PC-3 (cell line): ENCODE results near the gene YWHAG. TPM values are rescaled to one million over a fixed set of nuclear protein-coding genes. Genes with fewer than 3 reads are reported as not detected.

Source experiments
- ATAC-seq: fragments of 200-7000 bp; cut with Tn5 transposase; 2 replicates; pipeline ENCODE4 v1.9.1; 2020; ENCODE audit warnings: mild to moderate bottlenecking, moderate library complexity
- BruUV-seq: library from RNA; stranded (reverse); fragments of 400-500 nt; replicated peaks from 2 replicates; lab custom pipeline; 2021; lab: Mats Ljungman, UMichigan
- CTCF ChIA-PET: fragments of 300-600 bp; sonication (Branson Sonifier 250); formaldehyde crosslinking; loops from one replicate; lab custom pipeline; 2022; ENCODE audit warnings: antibody characterized with exemption; lab: Charles Lee
- POLR2A ChIA-PET: fragments of 300-600 bp; sonication (Branson Sonifier 250); formaldehyde crosslinking; loops from one replicate; lab custom pipeline; 2022; ENCODE audit warnings: antibody characterized with exemption; ENCODE audit not compliant: unreplicated experiment; lab: Charles Lee
- DNase-seq: peaks from one replicate; pipeline ENCODE4 v3.0.0-alpha.2; 2015
- H2AFZ ChIP-seq: fragments of 300-600 bp; sonication (generic); 2 replicates; pipeline ENCODE4 v1.6.0; 2016; ENCODE audit warnings: antibody characterized with exemption, low read length
- H3F3A ChIP-seq: fragments of 300-600 bp; sonication (generic); one replicate; pipeline ENCODE4 v1.6.0; 2017; ENCODE audit warnings: antibody characterized with exemption, low read length, control low read depth, mild to moderate bottlenecking; ENCODE audit not compliant: unreplicated experiment
- H3K27ac ChIP-seq: fragments of 300-600 bp; sonication (generic); 2 replicates; pipeline ENCODE4 v1.5.1; 2016; ENCODE audit warnings: mild to moderate bottlenecking, low read length
- H3K27me3 ChIP-seq: fragments of 300-600 bp; sonication (generic); 2 replicates; pipeline ENCODE4 v1.6.1; 2016; ENCODE audit warnings: low read length, mixed read lengths
- H3K36me3 ChIP-seq: fragments of 300-600 bp; sonication (generic); 2 replicates; pipeline ENCODE4 v1.6.1; 2016; ENCODE audit warnings: low read depth, mixed run types, low read length, mixed read lengths
- H3K4me1 ChIP-seq: fragments of 300-600 bp; sonication (generic); 2 replicates; pipeline ENCODE4 v1.5.1; 2016; ENCODE audit warnings: low read length; ENCODE audit not compliant: insufficient read depth
- H3K4me2 ChIP-seq: fragments of 300-600 bp; sonication (generic); 2 replicates; pipeline ENCODE4 v1.6.0; 2016; ENCODE audit warnings: low read length
- H3K4me3 ChIP-seq: fragments of 300-600 bp; sonication (generic); 2 replicates; pipeline ENCODE4 v1.5.1; 2016; ENCODE audit warnings: mild to moderate bottlenecking, low read length, mixed read lengths
- H3K79me2 ChIP-seq: fragments of 300-600 bp; sonication (generic); 2 replicates; pipeline ENCODE4 v1.6.1; 2017; ENCODE audit warnings: low read length, mixed read lengths
- H3K9ac ChIP-seq: fragments of 300-600 bp; sonication (generic); 2 replicates; pipeline ENCODE4 v1.6.0; 2016; ENCODE audit warnings: mild to moderate bottlenecking, low read length
- H3K9me2 ChIP-seq: fragments of 300-600 bp; sonication (generic); replicated peaks from 2 replicates; pipeline ENCODE4 v1.6.1; 2016; ENCODE audit warnings: mixed run types, low read length, mixed read lengths
- H3K9me3 ChIP-seq: fragments of 300-600 bp; sonication (generic); 2 replicates; pipeline ENCODE4 v1.6.1; 2016; ENCODE audit warnings: low read length, mixed read lengths
- H4K20me1 ChIP-seq: fragments of 300-600 bp; sonication (generic); 2 replicates; pipeline ENCODE4 v1.6.1; 2016; ENCODE audit warnings: low read length, mixed read lengths
- EZH2 ChIP-seq: fragments of 300-600 bp; sonication (generic); IDR thresholded peaks from one replicate; pipeline ENCODE4 v1.6.1; 2017; ENCODE audit warnings: antibody characterized with exemption, mild to moderate bottlenecking, low read length; ENCODE audit not compliant: unreplicated experiment
- EZH2phosphoT487 ChIP-seq: fragments of 300-600 bp; sonication (generic); IDR thresholded peaks from 2 replicates; pipeline ENCODE4 v1.6.1; 2018; ENCODE audit warnings: mild to moderate bottlenecking, antibody characterized with exemption, low read length, borderline replicate concordance
- intact Hi-C: fragments of 100-400 bp; cut with micrococcal nuclease; formaldehyde crosslinking; loops from 2 replicates; pipeline ENCODE4 v1.9.0; 2023
- total RNA-seq: library from RNA; depleted of rRNA; stranded (reverse); fragments of >200 nt; gene quantifications from 2 replicates; pipeline ENCODE4 v1.2.3, GENCODE V29; 2014
- TF ChIP-seq, protein P1 (sequence below): fragments of 300-600 bp; sonication (generic); conservative IDR thresholded peaks from 2 replicates; pipeline ENCODE4 v1.5.1; 2017; ENCODE audit warnings: antibody characterized with exemption, low read depth, mild to moderate bottlenecking, low read length

YWHAG gene
- total RNA-seq, 1 experiment from 2014 or later: 42.2 TPM

DNA sequence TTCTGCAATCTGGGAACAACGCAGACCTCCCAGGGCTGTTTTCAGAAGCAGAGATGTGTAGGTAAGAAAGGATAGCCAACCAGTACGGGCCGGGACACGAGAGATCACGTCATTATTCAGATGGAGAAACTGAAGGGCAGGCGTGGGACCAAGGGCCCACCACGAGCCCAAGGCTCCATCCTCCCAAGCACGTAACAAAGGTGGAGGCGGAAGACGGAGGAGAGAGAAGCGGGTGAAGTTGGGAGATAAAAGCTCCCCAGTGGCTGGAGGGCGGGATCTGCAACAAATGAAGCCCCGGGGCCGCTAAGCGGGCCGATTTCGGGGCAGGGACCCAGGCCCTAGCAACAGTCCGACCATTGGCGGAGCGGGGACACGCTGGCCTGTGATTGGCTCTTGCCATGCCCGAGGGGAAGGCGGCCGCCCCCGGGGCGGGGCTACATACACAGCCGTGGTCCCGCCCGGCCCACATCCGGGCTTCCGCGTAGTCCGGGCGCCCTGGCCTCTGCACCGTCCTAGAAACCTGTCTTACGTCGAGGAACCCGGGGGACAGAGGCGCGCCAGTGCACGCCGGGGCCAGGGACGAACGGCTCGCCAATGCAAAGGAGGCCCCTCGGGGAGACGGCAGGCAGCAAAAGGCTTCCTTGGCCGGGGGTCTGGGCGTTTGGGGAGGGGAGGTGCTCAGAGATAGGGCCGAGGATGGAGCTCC is 40.9 kb downstream of the YWHAG start:
- no peaks in the 10 kb centered on the region for H3K9me2 ChIP-seq
- H3K4me2 ChIP-seq: peak overlapping the region; percentile 79
- BruUV-seq: no TSS peak
- H3K79me2 ChIP-seq: no peaks in the 10 kb centered on the region
- peaks cover 7% of the 10 kb centered on the region for H3F3A ChIP-seq
- TF ChIP-seq EZH2 (no peak), EZH2phosphoT487 (no peak)
- TF ChIP-seq, protein P1, sequence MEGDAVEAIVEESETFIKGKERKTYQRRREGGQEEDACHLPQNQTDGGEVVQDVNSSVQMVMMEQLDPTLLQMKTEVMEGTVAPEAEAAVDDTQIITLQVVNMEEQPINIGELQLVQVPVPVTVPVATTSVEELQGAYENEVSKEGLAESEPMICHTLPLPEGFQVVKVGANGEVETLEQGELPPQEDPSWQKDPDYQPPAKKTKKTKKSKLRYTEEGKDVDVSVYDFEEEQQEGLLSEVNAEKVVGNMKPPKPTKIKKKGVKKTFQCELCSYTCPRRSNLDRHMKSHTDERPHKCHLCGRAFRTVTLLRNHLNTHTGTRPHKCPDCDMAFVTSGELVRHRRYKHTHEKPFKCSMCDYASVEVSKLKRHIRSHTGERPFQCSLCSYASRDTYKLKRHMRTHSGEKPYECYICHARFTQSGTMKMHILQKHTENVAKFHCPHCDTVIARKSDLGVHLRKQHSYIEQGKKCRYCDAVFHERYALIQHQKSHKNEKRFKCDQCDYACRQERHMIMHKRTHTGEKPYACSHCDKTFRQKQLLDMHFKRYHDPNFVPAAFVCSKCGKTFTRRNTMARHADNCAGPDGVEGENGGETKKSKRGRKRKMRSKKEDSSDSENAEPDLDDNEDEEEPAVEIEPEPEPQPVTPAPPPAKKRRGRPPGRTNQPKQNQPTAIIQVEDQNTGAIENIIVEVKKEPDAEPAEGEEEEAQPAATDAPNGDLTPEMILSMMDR: no peak
- H3K4me3 ChIP-seq: peak overlapping the region; percentile 75
- ATAC-seq (peak; percentile 91), DNase-seq (peak; percentile 96)
- H3K36me3 ChIP-seq: no peaks in the 10 kb centered on the region; the same call in 1 of the 2 replicates
- ChIA-PET POLR2A (interaction anchor here (0.5 to 0.7 kb wide), 3 partner anchors 94 to 254 kb away, joined by 3 to 8 read pairs (median 6); no protein-coding TSS in a partner anchor), CTCF (interaction anchor here (0.7 to 1.1 kb wide), 2 partner anchors 23 to 42 kb away, joined by 3 read pairs; no protein-coding TSS in a partner anchor)
- intact Hi-C loops: loop anchor here (1.0 kb wide), 2 partner anchors 27 to 41 kb away; no protein-coding TSS in a partner anchor
- H3K27ac ChIP-seq: peak overlapping the region; percentile 48
- no peaks in the 10 kb centered on the region for H3K9me3 ChIP-seq
- H2AFZ ChIP-seq: peak overlapping the region; percentile 96
- H3K27me3 ChIP-seq: no peaks in the 10 kb centered on the region
- peaks cover 13% of the 10 kb centered on the region for H3K4me1 ChIP-seq
- H4K20me1 ChIP-seq: peaks cover 5% of the 10 kb centered on the region; the same call in 1 of the 2 replicates
- peak overlapping the region; percentile 74 for H3K9ac ChIP-seq

DNA sequence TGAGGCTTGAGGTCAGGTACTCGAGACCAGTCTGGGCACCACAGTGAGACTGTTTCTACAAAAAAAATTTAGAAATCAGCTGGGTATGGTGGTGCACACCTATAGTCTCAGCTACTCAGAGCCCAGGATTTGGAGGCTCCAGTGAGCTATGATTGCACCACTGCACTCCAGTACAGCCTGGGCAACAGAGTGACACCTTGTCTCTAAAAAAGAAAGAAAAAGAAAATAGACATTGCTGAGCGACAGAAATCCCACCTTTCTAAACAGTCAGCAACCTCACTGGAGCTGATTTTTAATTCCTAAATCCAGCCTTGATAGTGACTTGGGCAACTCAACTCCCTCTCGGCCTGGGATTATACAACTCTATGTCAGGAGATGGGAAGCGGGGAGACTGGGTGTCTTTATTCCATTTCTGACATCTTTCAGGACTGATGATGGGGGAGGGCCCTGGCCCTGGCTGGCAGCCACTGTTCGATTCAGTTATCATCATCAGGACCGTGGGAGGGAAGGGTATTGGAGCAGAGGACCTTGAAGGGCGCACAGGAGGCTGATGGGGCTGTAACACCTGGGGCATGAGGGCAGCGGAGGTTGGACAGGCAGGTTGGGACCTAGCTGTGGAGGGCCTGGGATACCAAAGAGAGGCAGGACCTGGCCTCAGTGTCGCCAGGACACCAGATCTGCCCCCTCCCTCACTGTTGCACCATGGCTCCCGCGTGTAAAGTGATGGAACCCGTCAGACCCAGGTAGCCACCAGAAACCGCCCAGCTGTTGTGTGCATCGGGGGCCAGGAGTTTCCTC is 41.6 kb downstream of the YWHAG start:
- TF ChIP-seq, protein P1: no peak
- TF ChIP-seq EZH2phosphoT487: no peak
- no peak for TF ChIP-seq EZH2

More for the DNA sequence above, 41.6 kb downstream of the YWHAG start:
- Histone ChIP-seq H4K20me1 (no peaks in the 10 kb centered on the region), H3K9me3 (no peaks in the 10 kb centered on the region), H3K79me2 (no peaks in the 10 kb centered on the region), H3K9me2 (no peaks in the 10 kb centered on the region), H3K36me3 (no peaks in the 10 kb centered on the region; the same call in 1 of the 2 replicates), H3K4me2 (peak overlapping the region; percentile 79), H3K27me3 (no peaks in the 10 kb centered on the region), H3K27ac (no peak overlapping the region), H3K9ac (peak overlapping the region; percentile 74; the same call in 1 of the 2 replicates), H2AFZ (peak overlapping the region; percentile 96), H3K4me1 (peaks cover 13% of the 10 kb centered on the region), H3K4me3 (peak overlapping the region; percentile 75), H3F3A (peaks cover 3% of the 10 kb centered on the region)
- ChIA-PET POLR2A (interaction anchor here (0.6 to 0.7 kb wide), 2 partner anchors 150 to 253 kb away, joined by 3 read pairs; no protein-coding TSS in a partner anchor), CTCF (interaction anchor here (0.7 kb wide), 1 partner anchor 23 kb away, joined by 3 read pairs; no protein-coding TSS in a partner anchor)
- ATAC-seq (no peak), DNase-seq (no peak)
- TSS peak; percentile 20 for BruUV-seq
- intact Hi-C loops: no loop called here
